IMR-90 (cell line): ENCODE measurements around the gene RPAIN.

Experiments
- BHLHE40 ChIP-seq: fragments of 150-350 bp; IDR thresholded peaks from 2 replicates; pipeline ENCODE4 v1.6.1; 2016; ENCODE audit warnings: mild to moderate bottlenecking, low read depth, low read length
- CEBPB ChIP-seq: IDR thresholded peaks from 2 replicates; pipeline ENCODE4 v1.6.1; 2012; ENCODE audit warnings: low read depth, low read length, improper control_type of control experiment
- CTCF ChIP-seq: conservative IDR thresholded peaks from 2 replicates; pipeline ENCODE4 v1.5.1; 2012; ENCODE audit warnings: mild to moderate bottlenecking, low read depth, low read length, improper control_type of control experiment
- ELK1 ChIP-seq: fragments of 150-350 bp; IDR thresholded peaks from 2 replicates; pipeline ENCODE4 v1.6.1; 2016; ENCODE audit warnings: low read depth, mild to moderate bottlenecking, low read length, moderate library complexity, borderline replicate concordance
- FOS ChIP-seq: fragments of 150-350 bp; IDR thresholded peaks from 2 replicates; pipeline ENCODE4 v1.6.1; 2016; ENCODE audit warnings: low read depth, low read length
- MAFK ChIP-seq: IDR thresholded peaks from 2 replicates; pipeline ENCODE4 v1.6.1; 2012; ENCODE audit warnings: low read depth, low read length, improper control_type of control experiment
- MAZ ChIP-seq: IDR thresholded peaks from 2 replicates; pipeline ENCODE4 v1.6.1; 2012; ENCODE audit warnings: low read depth, mild to moderate bottlenecking, low read length, improper control_type of control experiment, moderate library complexity, borderline replicate concordance
- NFE2L2 ChIP-seq: fragments of 150-350 bp; IDR thresholded peaks from 2 replicates; pipeline ENCODE4 v1.6.1; 2016; ENCODE audit warnings: low read depth, mild to moderate bottlenecking, low read length
- POLR2A ChIP-seq: IDR thresholded peaks from 2 replicates; pipeline ENCODE4 v1.6.1; 2012; ENCODE audit warnings: mild to moderate bottlenecking, low read depth, low read length
- RAD21 ChIP-seq: IDR thresholded peaks from 2 replicates; pipeline ENCODE4 v1.6.1; 2012; ENCODE audit warnings: low read length, improper control_type of control experiment
- RCOR1 ChIP-seq: IDR thresholded peaks from 2 replicates; pipeline ENCODE4 v1.6.1; 2012; ENCODE audit warnings: mild to moderate bottlenecking, low read length, improper control_type of control experiment; ENCODE audit not compliant: insufficient replicate concordance
- SMC3 ChIP-seq: fragments of 150-350 bp; IDR thresholded peaks from 2 replicates; pipeline ENCODE4 v1.6.1; 2016; ENCODE audit warnings: low read depth, mild to moderate bottlenecking, antibody characterized with exemption, low read length, moderate library complexity
- USF2 ChIP-seq: fragments of 150-350 bp; IDR thresholded peaks from 2 replicates; pipeline ENCODE4 v1.6.1; 2017; ENCODE audit warnings: mild to moderate bottlenecking, antibody characterized with exemption, low read length, low read depth

- TF ChIP-seq CTCF (no peak), NFE2L2 (no peak), ELK1 (no peak), MAFK (no peak), POLR2A (no peak), CEBPB (no peak), RCOR1 (no peak), BHLHE40 (no peak), MAZ (no peak), RAD21 (no peak), SMC3 (no peak), FOS (no peak), USF2 (no peak)
Measured at GRCh38 chr17:5378566-5379207, 41.3 kb upstream of the RPAIN start.
